IMR-90 (cell line): ENCODE results near the gene TEX28. TPM values are rescaled to one million over a fixed set of nuclear protein-coding genes. Genes with fewer than 3 reads are reported as not detected.

Experiments
- ATAC-seq: fragments of 200-7000 bp; cut with Tn5 transposase; 2 replicates; pipeline ENCODE4 v1.9.1; 2020; ENCODE audit warnings: low read depth, mild to moderate bottlenecking, moderate library complexity
- BruUV-seq: library from RNA; stranded (reverse); fragments of 400-500 nt; replicated peaks from 2 replicates; lab custom pipeline; 2021; lab: Mats Ljungman, UMichigan
- CTCF ChIA-PET: fragments of 300-600 bp; formaldehyde crosslinking; extraction: SDS; loops from one replicate; lab custom pipeline; 2021; ENCODE audit warnings: antibody characterized with exemption; lab: Yijun Ruan, JAX
- POLR2A ChIA-PET: fragments of 300-600 bp; sonication (Branson Sonifier 250); formaldehyde crosslinking; loops from one replicate; lab custom pipeline; 2022; ENCODE audit warnings: antibody characterized with exemption; ENCODE audit not compliant: unreplicated experiment; lab: Charles Lee
- DNase-seq: peaks from one replicate; pipeline ENCODE4 v3.0.0; 2013
- H2AFZ ChIP-seq: replicated peaks from 2 replicates; pipeline ENCODE3; 2013; ENCODE audit warnings: low read length, mild to moderate bottlenecking; ENCODE audit not compliant: poor library complexity
- H2AK5ac ChIP-seq: 2 replicates; pipeline ENCODE4 v1.6.1; 2013; ENCODE audit warnings: low read depth, low read length, inconsistent platforms
- H2AK9ac ChIP-seq: replicated peaks from 2 replicates; pipeline ENCODE3; 2013; ENCODE audit warnings: mild to moderate bottlenecking, low read depth, low read length, moderate library complexity; ENCODE audit not compliant: poor library complexity
- H2BK120ac ChIP-seq: 2 replicates; pipeline ENCODE4 v1.6.1; 2013; ENCODE audit warnings: low read depth, low read length, inconsistent platforms
- H2BK15ac ChIP-seq: 3 replicates; pipeline ENCODE4 v1.6.1; 2013; ENCODE audit warnings: low read depth, low read length, inconsistent platforms
- H2BK20ac ChIP-seq: 2 replicates; pipeline ENCODE4 v1.6.1; 2013; ENCODE audit warnings: low read depth, mild to moderate bottlenecking, inconsistent platforms, low read length, moderate library complexity
- H2BK5ac ChIP-seq: 2 replicates; pipeline ENCODE4 v1.6.1; 2013; ENCODE audit warnings: mild to moderate bottlenecking, low read depth, low read length, inconsistent platforms; ENCODE audit not compliant: poor library complexity, severe bottlenecking
- H3K14ac ChIP-seq: replicated peaks from 2 replicates; pipeline ENCODE4 v1.6.1; 2013; ENCODE audit warnings: low read depth, low read length, inconsistent platforms
- H3K18ac ChIP-seq: 2 replicates; pipeline ENCODE4 v1.6.1; 2013; ENCODE audit warnings: low read depth, low read length, control low read depth
- H3K23ac ChIP-seq: 2 replicates; pipeline ENCODE4 v1.6.1; 2013; ENCODE audit warnings: low read depth, low read length, inconsistent platforms
- H3K27ac ChIP-seq: 2 replicates; pipeline ENCODE4 v1.5.1; 2013; ENCODE audit warnings: mild to moderate bottlenecking, control low read depth, low read length; ENCODE audit not compliant: insufficient read depth
- H3K27me3 ChIP-seq: 2 replicates; pipeline ENCODE4 v1.6.1; 2013; ENCODE audit warnings: low read length; ENCODE audit not compliant: control insufficient read depth, insufficient read depth
- H3K36me3 ChIP-seq: 2 replicates; pipeline ENCODE4 v1.6.1; 2013; ENCODE audit warnings: low read length, mixed read lengths; ENCODE audit not compliant: control insufficient read depth, insufficient read depth
- H3K4ac ChIP-seq: 2 replicates; pipeline ENCODE4 v1.6.1; 2013; ENCODE audit warnings: low read depth, low read length, inconsistent platforms
- H3K4me1 ChIP-seq: 2 replicates; pipeline ENCODE4 v1.6.1; 2013; ENCODE audit warnings: low read length, mixed read lengths; ENCODE audit not compliant: control insufficient read depth, insufficient read depth
- H3K4me2 ChIP-seq: 2 replicates; pipeline ENCODE4 v1.6.1; 2013; ENCODE audit warnings: low read depth, mild to moderate bottlenecking, control low read depth, low read length, moderate library complexity
- H3K4me3 ChIP-seq: 2 replicates; pipeline ENCODE4 v1.5.1; 2013; ENCODE audit warnings: low read depth, mild to moderate bottlenecking, control low read depth, low read length, moderate library complexity; ENCODE audit not compliant: insufficient read depth
- H3K56ac ChIP-seq: 2 replicates; pipeline ENCODE4 v1.6.1; 2013; ENCODE audit warnings: low read length, inconsistent platforms; ENCODE audit not compliant: insufficient read depth; ENCODE audit errors: extremely low read depth
- H3K79me1 ChIP-seq, 2 experiments: 2 replicates each; pipeline ENCODE4 v1.6.1; 2013; ENCODE audit warnings: low read length in 2 of 2, inconsistent platforms in 1 of 2, low read depth in 1 of 2
- H3K9ac ChIP-seq: 2 replicates; pipeline ENCODE4 v1.6.1; 2013; ENCODE audit warnings: low read depth, low read length, control low read depth
- H3K9me1 ChIP-seq: 2 replicates; pipeline ENCODE4 v1.6.1; 2013; ENCODE audit warnings: low read length, inconsistent platforms; ENCODE audit not compliant: insufficient read depth
- H3K9me3 ChIP-seq: 2 replicates; pipeline ENCODE4 v1.6.1; 2013; ENCODE audit warnings: low read length; ENCODE audit not compliant: control insufficient read depth, insufficient read depth
- H4K20me1 ChIP-seq: 2 replicates; pipeline ENCODE4 v1.6.1; 2013; ENCODE audit warnings: low read length, inconsistent platforms; ENCODE audit not compliant: insufficient read depth
- H4K5ac ChIP-seq: 2 replicates; pipeline ENCODE4 v1.6.1; 2013; ENCODE audit warnings: mild to moderate bottlenecking, low read depth, low read length, control low read depth
- H4K8ac ChIP-seq, 2 experiments: 2 replicates each; pipeline ENCODE4 v1.6.1; 2013; ENCODE audit warnings: low read depth in 2 of 2, low read length in 2 of 2, control low read depth in 1 of 2, inconsistent platforms in 1 of 2
- H4K91ac ChIP-seq: 2 replicates; pipeline ENCODE4 v1.6.1; 2013; ENCODE audit warnings: low read depth, low read length, inconsistent platforms; ENCODE audit not compliant: insufficient read depth
- BHLHE40 ChIP-seq: fragments of 150-350 bp; IDR thresholded peaks from 2 replicates; pipeline ENCODE4 v1.6.1; 2016; ENCODE audit warnings: mild to moderate bottlenecking, low read depth, low read length
- MAFK ChIP-seq: IDR thresholded peaks from 2 replicates; pipeline ENCODE4 v1.6.1; 2012; ENCODE audit warnings: low read depth, low read length, improper control_type of control experiment
- MAZ ChIP-seq: IDR thresholded peaks from 2 replicates; pipeline ENCODE4 v1.6.1; 2012; ENCODE audit warnings: low read depth, mild to moderate bottlenecking, low read length, improper control_type of control experiment, moderate library complexity, borderline replicate concordance
- MXI1 ChIP-seq: IDR thresholded peaks from 2 replicates; pipeline ENCODE4 v1.6.1; 2012; ENCODE audit warnings: low read depth, mild to moderate bottlenecking, low read length, moderate library complexity, borderline replicate concordance
- NFE2L2 ChIP-seq: fragments of 150-350 bp; IDR thresholded peaks from 2 replicates; pipeline ENCODE4 v1.6.1; 2016; ENCODE audit warnings: low read depth, mild to moderate bottlenecking, low read length
- RAD21 ChIP-seq: IDR thresholded peaks from 2 replicates; pipeline ENCODE4 v1.6.1; 2012; ENCODE audit warnings: low read length, improper control_type of control experiment
- RCOR1 ChIP-seq: IDR thresholded peaks from 2 replicates; pipeline ENCODE4 v1.6.1; 2012; ENCODE audit warnings: mild to moderate bottlenecking, low read length, improper control_type of control experiment; ENCODE audit not compliant: insufficient replicate concordance
- RFX5 ChIP-seq: IDR thresholded peaks from 2 replicates; pipeline ENCODE4 v1.8.0; 2012; ENCODE audit warnings: low read depth, mild to moderate bottlenecking, low read length, moderate library complexity
- SMC3 ChIP-seq: fragments of 150-350 bp; IDR thresholded peaks from 2 replicates; pipeline ENCODE4 v1.6.1; 2016; ENCODE audit warnings: low read depth, mild to moderate bottlenecking, antibody characterized with exemption, low read length, moderate library complexity
- WGBS, 2 experiments: methylation state at CpG; one replicate each; pipeline versions ENCODE4 v1.1.5 to v1.1.7; 2013; ENCODE audit warnings: missing lambda C conversion rate in 2 of 2; ENCODE audit not compliant: insufficient read length in 1 of 2; ENCODE audit errors: extremely low coverage in 2 of 2; 5-methylcytosine and 5-hydroxymethylcytosine counted together
- dilution Hi-C: fragments of 300-500 bp; cut with HindIII; formaldehyde crosslinking; loops from one replicate; pipeline ENCODE4 v1.14.3; 2018; ENCODE audit warnings: low sequenced_read_pairs; ENCODE audit not compliant: unreplicated experiment
- in situ Hi-C: fragments of 300-500 bp; cut with MboI; formaldehyde crosslinking; loops from 3 replicates; pipeline ENCODE4 v1.14.3; 2019; ENCODE audit warnings: low sequenced_read_pairs, inconsistent platforms, mixed read lengths
- intact Hi-C: fragments of 100-400 bp; cut with micrococcal nuclease; formaldehyde crosslinking; loops from 2 replicates; pipeline ENCODE4 v1.10.0; 2022
- polyA plus RNA-seq, 3 experiments: library from polyadenylated mRNA; depleted of rRNA; stranded (reverse); fragments of >200 nt; gene quantifications; 2 replicates each; pipeline ENCODE4 v1.2.3, GENCODE V29; 2012; ENCODE audit warnings: low replicate concordance in 1 of 3
- total RNA-seq: library from RNA; depleted of rRNA; stranded (reverse); fragments of >200 nt; gene quantifications from 2 replicates; pipeline ENCODE4 v1.2.3, GENCODE V29; 2012
- TF ChIP-seq, protein P1 (sequence below): fragments of 150-350 bp; IDR thresholded peaks from 2 replicates; pipeline ENCODE4 v1.6.1; 2016; ENCODE audit warnings: low read depth, mild to moderate bottlenecking, low read length, moderate library complexity, borderline replicate concordance

The TEX28 gene
- total and polyA plus RNA-seq, 2 of the 4 experiments (the other 2 are of a cell fraction): not detected

DNA sequence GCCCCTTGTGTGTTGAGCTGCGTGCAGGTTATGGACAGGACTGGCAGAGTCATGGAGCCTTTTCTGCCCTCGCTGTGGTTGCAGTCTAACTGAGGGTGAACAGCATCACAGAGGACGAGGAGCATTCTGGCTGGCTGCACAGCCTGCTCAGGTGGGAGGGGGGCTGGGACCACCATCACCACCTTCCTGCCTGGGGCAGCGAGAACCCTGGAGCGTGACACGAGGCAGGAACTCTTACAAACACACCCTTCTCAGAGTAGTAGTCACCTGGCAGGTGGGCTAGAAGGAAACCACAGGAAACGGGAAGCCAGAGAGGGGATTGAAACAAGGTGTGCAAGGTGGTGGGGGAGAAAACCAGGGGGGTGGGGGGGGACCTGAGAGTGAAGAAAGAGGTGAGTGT lies 26.2 kb upstream of the TEX28 start:
- ChIA-PET CTCF (no interaction called here), POLR2A (no interaction called here)
- Histone ChIP-seq H2AFZ (no peak overlapping the region), H2BK120ac (no peak overlapping the region), H4K8ac (no peak overlapping the region), H4K5ac (no peak overlapping the region), H2BK5ac (no peak overlapping the region), H3K27ac (no peak overlapping the region), H3K14ac (no peak overlapping the region), H3K36me3 (no peaks in the 10 kb centered on the region), H2AK5ac (no peak overlapping the region), H2AK9ac (no peak overlapping the region), H3K23ac (no peak overlapping the region), H3K4ac (no peak overlapping the region), H3K56ac (no peak overlapping the region), H3K79me1 (no peaks in the 10 kb centered on the region), H4K20me1 (no peaks in the 10 kb centered on the region), H3K9ac (no peak overlapping the region), H3K27me3 (peaks cover 46% of the 10 kb centered on the region), H3K9me3 (no peaks in the 10 kb centered on the region), H3K18ac (no peak overlapping the region), H3K9me1 (no peaks in the 10 kb centered on the region), H3K4me3 (no peak overlapping the region), H2BK15ac (no peak overlapping the region), H2BK20ac (no peak overlapping the region), H4K91ac (no peak overlapping the region), H3K4me2 (no peak overlapping the region), H3K4me1 (peaks cover 3% of the 10 kb centered on the region; the same call in 1 of the 2 replicates)
- in situ Hi-C loops: no loop called here
- 83% methylated on average over 1 of the region's 7 CpGs; no CpG with 5 or more reads in 1 of the 2 experiments for WGBS, 2 experiments
- intact Hi-C loops: no loop called here
- DNase-seq (no peak), ATAC-seq (no peak)
- TF ChIP-seq RFX5: no peak
- no peak for TF ChIP-seq BHLHE40
- no peak for TF ChIP-seq SMC3
- TF ChIP-seq NFE2L2: no peak
- TF ChIP-seq, protein P1, sequence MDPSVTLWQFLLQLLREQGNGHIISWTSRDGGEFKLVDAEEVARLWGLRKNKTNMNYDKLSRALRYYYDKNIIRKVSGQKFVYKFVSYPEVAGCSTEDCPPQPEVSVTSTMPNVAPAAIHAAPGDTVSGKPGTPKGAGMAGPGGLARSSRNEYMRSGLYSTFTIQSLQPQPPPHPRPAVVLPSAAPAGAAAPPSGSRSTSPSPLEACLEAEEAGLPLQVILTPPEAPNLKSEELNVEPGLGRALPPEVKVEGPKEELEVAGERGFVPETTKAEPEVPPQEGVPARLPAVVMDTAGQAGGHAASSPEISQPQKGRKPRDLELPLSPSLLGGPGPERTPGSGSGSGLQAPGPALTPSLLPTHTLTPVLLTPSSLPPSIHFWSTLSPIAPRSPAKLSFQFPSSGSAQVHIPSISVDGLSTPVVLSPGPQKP: no peak
- TF ChIP-seq MXI1: no peak
- no peak for TF ChIP-seq RAD21
- no peak for TF ChIP-seq MAFK
- no peak for TF ChIP-seq RCOR1
- no peak for TF ChIP-seq MAZ
- dilution Hi-C loops: no loop called here
- no TSS peak for BruUV-seq
